Right lobe of liver (tissue), 4 donors: ENCODE measurements around the gene DST.

Source experiments
- POLR2A ChIP-seq: fragments of 450-650 bp; IDR thresholded peaks from one replicate; pipeline ENCODE4 v1.6.1; 2017; ENCODE audit warnings: antibody characterized with exemption, mild to moderate bottlenecking
- TF ChIP-seq, protein P1 (sequence below), 4 donors: fragments of 200-600 bp in 3 of 4; fragments of 450-650 bp in 1 of 4; IDR thresholded peaks; one replicate each; pipeline versions ENCODE4 v1.5.1 to v1.8.0; 2016 to 2022; ENCODE audit warnings: antibody characterized with exemption in 4 of 4, mild to moderate bottlenecking in 2 of 4
- donor health status: DM: no; HTN: no; CAD: no.
- donor health status: DM: no; HTN: no; CAD: no.
- donor health status: DM: no; HTN: yes; CAD: no.

DNA sequence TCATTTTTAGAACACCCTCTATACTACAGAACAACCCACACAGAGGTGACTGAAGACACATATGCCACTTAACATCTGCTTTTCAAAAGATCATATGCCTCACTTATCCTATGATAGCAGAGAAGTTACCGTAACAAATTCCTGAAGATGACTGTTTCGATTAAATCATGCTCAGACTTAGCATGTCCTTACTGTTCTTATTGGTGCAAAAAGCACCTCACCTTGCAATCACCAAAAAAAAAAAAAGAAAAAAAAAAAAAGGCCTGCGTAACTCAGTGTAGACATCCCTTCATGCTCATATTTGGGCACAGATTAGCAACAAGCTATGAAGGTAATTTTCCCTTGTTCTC lies 17.7 kb upstream of the DST start:
- TF ChIP-seq, protein P1, sequence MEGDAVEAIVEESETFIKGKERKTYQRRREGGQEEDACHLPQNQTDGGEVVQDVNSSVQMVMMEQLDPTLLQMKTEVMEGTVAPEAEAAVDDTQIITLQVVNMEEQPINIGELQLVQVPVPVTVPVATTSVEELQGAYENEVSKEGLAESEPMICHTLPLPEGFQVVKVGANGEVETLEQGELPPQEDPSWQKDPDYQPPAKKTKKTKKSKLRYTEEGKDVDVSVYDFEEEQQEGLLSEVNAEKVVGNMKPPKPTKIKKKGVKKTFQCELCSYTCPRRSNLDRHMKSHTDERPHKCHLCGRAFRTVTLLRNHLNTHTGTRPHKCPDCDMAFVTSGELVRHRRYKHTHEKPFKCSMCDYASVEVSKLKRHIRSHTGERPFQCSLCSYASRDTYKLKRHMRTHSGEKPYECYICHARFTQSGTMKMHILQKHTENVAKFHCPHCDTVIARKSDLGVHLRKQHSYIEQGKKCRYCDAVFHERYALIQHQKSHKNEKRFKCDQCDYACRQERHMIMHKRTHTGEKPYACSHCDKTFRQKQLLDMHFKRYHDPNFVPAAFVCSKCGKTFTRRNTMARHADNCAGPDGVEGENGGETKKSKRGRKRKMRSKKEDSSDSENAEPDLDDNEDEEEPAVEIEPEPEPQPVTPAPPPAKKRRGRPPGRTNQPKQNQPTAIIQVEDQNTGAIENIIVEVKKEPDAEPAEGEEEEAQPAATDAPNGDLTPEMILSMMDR (IDR thresholded peaks at IDR 0.05) = no peak
- TF ChIP-seq POLR2A = no peak
